DND-41 (cell line): Measurements from ENCODE around the gene ACACA.

ENCODE experiments used
- EZH2 ChIP-seq: IDR thresholded peaks from 3 replicates; pipeline ENCODE4 v1.6.1; 2012; ENCODE audit warnings: borderline replicate concordance, low read depth, mild to moderate bottlenecking, moderate library complexity, low read length, inconsistent platforms; ENCODE audit not compliant: severe bottlenecking
- TF ChIP-seq, protein P1 (sequence below): IDR thresholded peaks from 2 replicates; pipeline ENCODE4 v1.5.1; 2012; ENCODE audit warnings: borderline replicate concordance, low read length, moderate library complexity, mild to moderate bottlenecking; ENCODE audit not compliant: poor library complexity, severe bottlenecking; ENCODE audit errors: extremely low read depth

DNA sequence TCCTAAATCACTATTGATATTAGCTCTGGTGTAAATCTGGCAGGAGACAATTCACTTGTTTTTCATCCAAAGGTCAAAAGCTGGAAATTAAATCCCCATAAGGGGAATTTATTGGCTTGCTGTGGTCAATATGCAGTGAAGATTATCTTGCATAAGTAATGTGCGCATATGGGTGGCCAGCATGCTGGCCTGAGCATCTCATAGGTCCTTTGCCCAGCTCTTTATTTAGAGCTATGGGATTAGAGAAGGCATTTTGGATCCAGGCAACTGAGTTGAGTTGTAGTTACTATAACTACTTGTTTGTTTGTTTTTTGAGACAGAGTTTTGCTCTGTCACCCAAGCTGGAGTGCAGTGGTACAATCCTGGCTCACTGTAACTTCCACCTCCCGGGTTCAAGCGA lies 347.1 kb downstream of the ACACA start:
- TF ChIP-seq, protein P1, sequence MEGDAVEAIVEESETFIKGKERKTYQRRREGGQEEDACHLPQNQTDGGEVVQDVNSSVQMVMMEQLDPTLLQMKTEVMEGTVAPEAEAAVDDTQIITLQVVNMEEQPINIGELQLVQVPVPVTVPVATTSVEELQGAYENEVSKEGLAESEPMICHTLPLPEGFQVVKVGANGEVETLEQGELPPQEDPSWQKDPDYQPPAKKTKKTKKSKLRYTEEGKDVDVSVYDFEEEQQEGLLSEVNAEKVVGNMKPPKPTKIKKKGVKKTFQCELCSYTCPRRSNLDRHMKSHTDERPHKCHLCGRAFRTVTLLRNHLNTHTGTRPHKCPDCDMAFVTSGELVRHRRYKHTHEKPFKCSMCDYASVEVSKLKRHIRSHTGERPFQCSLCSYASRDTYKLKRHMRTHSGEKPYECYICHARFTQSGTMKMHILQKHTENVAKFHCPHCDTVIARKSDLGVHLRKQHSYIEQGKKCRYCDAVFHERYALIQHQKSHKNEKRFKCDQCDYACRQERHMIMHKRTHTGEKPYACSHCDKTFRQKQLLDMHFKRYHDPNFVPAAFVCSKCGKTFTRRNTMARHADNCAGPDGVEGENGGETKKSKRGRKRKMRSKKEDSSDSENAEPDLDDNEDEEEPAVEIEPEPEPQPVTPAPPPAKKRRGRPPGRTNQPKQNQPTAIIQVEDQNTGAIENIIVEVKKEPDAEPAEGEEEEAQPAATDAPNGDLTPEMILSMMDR: no peak
- TF ChIP-seq EZH2: no peak
